HG03108 (cell line): ENCODE results near the gene AEBP1.

Source experiments
- ATAC-seq: cut with Tn5 transposase; IDR thresholded peaks from one replicate; pipeline ENCODE4 v1.9.1; 2021; ENCODE audit warnings: moderate library complexity; ENCODE audit not compliant: unreplicated experiment

Gene AEBP1

DNA sequence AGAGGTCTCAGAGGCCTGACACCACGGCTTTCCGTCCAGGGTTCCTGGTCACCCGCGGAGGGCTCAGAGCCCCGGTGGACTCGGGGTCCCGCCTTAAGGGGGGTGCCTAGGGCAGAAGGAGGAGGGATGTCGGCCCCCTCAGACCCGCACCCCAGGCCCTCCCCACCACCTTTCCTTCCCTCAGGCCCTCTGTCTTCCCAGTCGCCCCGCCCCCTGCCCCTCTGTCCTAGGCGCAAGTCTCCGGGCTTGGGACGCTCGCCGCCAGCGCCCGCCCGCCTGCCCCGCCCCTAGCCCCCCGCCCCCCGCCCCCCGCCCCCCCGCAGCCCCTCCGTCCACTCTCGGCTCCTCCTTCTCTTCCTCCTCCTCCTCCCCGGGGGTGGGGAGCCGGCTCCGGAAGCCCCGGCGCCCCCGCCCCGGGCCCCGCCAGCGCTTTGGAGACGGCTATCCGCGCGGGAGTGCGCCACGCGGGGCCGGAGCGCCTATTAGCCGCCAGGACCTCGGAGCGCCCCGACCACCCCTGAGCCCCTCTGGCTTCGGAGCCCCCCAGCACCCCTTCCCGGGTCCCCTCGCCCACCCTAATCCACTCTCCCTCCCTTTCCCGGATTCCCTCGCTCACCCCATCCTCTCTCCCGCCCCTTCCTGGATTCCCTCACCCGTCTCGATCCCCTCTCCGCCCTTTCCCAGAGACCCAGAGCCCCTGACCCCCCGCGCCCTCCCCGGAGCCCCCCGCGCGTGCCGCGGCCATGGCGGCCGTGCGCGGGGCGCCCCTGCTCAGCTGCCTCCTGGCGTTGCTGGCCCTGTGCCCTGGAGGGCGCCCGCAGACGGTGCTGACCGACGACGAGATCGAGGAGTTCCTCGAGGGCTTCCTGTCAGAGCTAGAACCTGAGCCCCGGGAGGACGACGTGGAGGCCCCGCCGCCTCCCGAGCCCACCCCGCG is at the start of gene AEBP1:
TSS of gene AEBP1 (plus strand) at position 423 of the 937 bp plus-strand sequence. CDS start at position 744, 321 bp downstream.
- ATAC-seq, result peak; percentile 38

DNA sequence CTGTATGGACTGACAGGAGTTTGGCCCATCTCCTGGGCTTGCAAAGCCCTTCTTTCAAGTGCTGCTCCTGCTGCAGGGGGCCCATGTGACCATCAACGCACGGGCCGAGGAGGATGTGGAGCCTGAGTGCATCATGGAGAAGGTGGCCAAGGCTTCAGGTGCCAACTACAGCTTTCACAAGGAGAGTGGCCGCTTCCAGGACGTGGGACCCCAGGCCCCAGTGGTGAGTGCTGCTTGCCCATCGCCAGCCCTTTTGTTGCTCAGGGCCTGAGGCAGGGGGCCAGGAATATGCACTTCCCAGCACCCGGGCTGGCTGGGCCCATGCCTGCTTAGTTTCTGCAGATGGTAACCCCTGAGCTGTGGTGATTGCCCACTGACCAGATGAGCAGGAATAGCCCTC is 47.5 kb upstream of the AEBP1 start:
- ATAC-seq, result no peak

DNA sequence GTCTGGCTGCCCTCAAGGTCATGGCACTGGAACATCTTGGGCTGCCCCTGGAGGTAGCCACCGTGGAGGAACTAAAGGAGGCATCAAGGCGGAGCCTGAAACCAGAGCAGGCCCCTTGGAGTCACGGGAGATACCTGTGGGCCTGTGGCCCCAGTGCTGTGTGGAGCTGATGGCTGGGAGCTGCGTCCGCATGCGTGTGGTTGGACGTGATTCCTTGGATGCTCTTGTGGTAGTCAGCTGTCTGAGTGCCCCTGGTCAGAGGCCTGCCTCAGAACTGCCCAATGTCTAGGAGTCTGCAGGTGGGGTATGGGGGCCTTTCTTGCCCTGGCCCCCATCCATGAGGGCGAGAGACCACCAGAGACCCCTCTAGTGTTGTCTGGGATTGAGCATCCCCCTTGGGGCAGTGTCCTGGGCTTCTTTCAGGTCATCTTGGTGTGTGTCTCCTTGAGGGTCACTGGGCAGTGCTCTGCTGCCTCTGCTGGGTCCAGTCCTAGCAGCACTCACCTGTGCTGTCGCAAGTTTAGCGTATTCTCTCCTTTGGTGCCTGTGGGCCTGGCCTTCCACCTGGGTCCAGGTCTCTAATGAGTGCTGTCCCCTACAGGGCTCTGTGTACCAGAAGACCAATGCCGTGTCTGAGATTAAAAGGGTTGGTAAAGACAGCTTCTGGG is 46.8 kb upstream of the AEBP1 start:
- ATAC-seq, result no peak

DNA sequence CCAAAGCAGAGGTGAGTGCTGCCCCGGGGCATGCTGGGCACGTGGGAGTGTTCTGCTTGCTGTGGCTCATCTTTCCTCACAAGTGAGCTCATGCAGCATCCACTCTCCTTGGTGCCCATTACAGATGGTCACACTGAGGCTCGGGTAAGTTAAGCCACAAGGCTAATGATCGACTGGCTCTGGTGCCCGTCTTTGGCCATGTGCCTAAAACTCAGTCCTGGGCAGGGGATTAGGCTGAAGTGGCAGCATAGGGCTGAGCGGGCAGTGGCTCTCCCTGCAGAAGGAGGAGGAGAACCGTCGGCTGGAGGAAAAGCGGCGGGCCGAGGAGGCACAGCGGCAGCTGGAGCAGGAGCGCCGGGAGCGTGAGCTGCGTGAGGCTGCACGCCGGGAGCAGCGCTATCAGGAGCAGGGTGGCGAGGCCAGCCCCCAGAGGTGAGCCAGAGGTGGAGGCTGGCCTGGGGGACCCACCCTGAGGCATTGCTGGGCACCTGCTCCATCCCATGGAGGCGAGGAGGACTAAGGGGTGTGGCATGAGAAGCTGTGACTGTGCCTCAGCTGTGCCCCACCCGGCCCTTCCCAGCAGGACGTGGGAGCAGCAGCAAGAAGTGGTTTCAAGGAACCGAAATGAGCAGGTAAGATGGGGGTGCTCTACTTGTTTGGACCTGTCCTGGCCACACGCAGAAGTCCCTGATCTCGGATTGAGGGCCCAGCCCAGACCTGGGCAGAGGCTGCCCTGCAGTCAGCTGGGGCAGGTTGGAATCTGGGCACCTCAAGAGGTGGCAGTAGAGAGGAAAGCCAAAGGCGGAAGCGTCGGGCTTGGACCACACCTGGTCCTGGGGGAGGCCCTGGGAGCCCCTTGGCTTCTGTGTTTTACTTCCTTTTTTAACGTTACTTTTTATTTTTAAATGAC is 46.0 kb upstream of the AEBP1 start:
- ATAC-seq, result no peak

DNA sequence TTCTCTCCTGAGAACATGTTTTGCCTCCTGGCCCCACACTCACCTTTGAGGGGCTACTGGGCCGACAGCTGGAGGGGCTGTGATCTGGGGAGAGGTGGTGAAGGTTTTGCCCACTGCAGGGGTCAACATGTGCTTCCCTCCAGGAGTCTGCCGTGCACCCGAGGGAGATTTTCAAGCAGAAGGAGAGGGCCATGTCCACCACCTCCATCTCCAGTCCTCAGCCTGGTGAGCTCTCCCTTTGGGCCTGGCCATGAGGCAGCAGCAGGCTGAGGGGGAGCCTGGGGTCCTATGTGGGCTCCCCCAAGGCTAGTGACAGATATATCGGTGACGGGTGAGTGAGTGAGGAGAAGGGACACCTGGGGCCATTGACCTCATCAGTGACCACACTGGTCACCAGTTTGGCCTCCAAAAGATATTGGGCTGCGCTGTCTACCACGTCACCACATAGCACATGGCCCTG is 45.4 kb upstream of the AEBP1 start:
- no peak for ATAC-seq

DNA sequence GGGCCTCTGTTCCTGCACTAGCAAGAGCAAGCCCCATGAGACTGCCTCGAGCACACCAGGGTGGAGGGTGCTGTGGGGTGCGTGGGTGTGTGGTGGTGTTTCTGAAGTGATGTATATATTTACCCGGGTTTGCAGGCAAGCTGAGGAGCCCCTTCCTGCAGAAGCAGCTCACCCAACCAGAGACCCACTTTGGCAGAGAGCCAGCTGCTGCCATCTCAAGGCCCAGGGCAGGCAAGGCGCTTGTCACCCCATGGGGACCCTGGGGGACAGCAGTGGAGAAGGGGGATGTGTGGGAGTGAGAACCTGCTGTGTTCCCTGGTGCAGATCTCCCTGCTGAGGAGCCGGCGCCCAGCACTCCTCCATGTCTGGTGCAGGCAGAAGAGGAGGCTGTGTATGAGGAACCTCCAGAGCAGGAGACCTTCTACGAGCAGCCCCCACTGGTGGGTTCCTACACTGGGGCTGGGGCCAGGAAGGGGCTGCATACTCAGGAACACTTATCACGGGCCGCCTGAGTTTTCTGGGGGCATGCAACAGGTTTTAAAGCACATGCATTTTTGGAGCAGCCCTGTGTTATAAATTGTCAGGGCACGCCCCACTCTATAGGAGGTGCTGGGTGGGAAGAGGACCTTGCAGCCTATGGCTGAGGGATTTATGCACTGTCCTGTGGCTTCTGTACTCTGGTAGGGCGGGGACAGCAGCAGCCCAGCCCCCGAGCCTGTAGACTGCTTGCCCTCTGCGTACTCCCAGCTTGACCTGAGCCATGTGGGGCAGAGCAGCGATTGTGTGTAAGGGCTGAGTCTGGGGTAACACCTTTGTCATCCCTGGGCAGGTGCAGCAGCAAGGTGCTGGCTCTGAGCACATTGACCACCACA is 44.7 kb upstream of the AEBP1 start:
- no peak for ATAC-seq

DNA sequence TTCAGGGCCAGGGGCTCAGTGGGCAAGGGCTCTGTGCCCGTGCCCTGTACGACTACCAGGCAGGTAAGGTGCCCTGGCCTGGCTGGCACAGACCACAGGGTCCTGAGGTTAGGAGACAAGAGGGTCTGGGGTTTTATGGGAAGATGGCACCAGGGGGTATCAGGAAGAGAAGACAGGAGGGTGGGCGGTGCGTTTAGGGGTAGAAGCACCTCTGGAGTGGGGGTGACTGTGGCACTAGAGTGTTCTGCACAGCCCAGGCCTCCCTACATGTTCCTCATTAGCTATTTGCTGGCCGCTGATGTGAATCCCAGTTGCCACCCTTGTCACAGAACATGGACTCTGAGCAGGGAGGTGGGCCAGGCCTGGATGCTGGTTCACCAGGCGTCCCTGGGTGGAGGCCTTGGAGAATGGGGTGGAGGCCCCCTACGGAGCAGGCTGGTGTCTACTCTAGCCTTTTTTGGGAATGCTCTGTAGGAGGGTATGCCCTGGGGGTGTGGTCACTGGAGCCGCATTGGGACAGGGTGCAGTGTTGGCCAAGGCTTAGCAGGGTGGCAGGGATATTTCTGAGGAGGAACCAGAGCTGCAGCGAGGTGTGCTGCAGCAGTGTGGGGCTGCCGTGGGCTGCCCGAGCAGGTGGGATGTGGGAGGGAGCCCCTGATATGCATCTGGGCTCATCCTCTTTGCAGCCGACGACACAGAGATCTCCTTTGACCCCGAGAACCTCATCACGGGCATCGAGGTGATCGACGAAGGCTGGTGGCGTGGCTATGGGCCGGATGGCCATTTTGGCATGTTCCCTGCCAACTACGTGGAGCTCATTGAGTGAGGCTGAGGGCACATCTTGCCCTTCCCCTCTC is 43.8 kb upstream of the AEBP1 start:
- ATAC-seq, result no peak

DNA sequence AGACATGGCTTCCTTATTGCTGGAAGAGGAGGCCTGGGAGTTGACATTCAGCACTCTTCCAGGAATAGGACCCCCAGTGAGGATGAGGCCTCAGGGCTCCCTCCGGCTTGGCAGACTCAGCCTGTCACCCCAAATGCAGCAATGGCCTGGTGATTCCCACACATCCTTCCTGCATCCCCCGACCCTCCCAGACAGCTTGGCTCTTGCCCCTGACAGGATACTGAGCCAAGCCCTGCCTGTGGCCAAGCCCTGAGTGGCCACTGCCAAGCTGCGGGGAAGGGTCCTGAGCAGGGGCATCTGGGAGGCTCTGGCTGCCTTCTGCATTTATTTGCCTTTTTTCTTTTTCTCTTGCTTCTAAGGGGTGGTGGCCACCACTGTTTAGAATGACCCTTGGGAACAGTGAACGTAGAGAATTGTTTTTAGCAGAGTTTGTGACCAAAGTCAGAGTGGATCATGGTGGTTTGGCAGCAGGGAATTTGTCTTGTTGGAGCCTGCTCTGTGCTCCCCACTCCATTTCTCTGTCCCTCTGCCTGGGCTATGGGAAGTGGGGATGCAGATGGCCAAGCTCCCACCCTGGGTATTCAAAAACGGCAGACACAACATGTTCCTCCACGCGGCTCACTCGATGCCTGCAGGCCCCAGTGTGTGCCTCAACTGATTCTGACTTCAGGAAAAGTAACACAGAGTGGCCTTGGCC is 43.0 kb upstream of the AEBP1 start:
- ATAC-seq, result no peak

DNA sequence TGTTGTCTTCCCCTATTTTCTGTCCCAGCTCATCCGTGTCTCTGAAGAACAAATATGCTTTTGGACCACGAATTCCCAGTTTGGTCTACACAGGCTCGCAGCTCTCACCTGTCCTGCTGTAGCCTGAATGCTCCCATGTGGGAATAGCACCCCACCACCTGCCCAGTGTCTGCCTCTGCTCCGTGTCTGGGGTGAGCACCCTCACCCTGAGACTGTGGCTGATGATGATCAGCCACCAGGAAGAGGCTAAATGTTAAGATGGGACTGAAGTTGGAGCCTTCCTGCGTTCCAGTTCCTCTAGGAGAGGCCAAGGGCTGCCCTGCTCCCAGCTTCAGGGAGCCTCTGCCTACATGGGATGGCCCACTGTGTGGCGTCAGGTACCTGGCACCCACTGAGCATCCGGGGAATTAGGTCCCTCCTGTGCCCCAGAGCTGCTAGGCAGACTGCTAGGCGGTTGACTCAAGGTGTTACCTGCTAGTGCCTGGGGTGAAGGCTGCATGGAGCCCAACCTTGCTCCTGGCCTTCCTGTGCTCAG is 42.4 kb upstream of the AEBP1 start:
- no peak for ATAC-seq

DNA sequence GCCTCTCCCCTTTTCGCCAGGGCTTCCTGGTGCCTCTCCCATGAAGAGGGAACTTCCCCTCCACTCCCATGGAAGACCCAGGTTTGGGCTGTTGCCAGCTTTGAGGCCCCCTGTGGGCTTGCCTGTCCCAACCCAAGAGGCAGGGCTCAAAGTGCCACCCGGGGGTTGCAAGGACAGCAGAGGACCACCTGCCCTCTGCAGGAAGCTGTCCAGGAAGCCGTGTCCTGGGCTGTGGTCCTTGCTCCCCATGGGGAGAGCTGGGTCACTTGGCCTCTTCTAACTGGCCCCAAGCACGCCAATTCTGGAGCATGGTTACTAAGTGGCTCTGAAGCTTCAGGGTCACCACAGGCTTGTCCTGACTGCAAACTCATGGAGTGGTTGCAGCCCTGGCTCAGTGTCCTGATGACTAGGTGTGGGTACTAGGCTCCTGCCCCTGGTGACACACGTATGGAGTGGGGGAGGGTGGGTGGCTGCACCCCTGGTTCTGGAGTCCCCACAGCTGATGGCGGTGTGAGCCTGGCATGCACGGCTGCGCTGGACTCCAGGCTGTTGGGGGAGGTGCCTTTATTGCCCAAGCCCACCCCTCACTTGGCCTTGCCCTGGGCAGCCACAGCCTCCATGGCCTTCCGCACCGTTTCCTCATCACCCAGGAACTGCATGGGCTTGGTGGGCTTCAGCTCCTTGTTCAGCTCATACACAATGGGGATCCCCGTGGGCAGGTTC is 41.8 kb upstream of the AEBP1 start:
- ATAC-seq, result no peak

DNA sequence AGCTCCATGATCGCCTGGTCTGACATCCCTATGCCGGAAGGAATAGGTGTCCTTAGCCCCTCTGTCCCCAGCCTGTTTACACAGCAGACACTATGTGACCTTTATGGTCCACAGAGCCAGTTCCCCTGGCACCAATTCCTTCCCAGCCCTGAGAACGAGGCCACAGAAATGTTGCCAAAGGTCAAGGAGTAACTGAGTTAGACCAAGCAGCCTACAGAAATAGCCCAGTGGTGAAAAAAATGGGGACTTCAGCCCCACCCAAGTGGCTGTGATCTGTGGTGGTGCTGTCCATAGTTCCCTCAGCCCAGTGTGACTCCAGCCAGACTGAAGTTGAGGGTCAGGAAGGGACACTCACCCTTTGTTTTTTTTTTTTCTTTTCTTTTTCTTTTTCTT is 41.2 kb upstream of the AEBP1 start:
- no peak for ATAC-seq

DNA sequence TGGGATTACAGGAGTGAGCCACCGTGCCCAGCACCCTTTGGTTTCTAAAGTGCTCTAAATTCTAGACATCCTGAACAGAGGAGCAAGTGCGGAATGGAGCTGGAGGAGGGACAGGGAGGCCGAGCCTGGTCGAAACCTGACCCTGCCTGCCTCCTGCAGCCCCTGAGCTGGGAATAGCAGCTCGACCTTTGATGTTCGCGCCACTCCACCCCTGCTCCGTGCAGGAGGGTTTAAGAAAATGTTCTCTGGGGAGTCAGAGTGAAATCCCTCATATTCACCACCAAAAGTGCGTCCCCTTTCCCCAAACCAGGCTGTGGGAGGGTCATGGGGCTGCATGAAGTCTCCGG is 40.6 kb upstream of the AEBP1 start:
- no peak for ATAC-seq

DNA sequence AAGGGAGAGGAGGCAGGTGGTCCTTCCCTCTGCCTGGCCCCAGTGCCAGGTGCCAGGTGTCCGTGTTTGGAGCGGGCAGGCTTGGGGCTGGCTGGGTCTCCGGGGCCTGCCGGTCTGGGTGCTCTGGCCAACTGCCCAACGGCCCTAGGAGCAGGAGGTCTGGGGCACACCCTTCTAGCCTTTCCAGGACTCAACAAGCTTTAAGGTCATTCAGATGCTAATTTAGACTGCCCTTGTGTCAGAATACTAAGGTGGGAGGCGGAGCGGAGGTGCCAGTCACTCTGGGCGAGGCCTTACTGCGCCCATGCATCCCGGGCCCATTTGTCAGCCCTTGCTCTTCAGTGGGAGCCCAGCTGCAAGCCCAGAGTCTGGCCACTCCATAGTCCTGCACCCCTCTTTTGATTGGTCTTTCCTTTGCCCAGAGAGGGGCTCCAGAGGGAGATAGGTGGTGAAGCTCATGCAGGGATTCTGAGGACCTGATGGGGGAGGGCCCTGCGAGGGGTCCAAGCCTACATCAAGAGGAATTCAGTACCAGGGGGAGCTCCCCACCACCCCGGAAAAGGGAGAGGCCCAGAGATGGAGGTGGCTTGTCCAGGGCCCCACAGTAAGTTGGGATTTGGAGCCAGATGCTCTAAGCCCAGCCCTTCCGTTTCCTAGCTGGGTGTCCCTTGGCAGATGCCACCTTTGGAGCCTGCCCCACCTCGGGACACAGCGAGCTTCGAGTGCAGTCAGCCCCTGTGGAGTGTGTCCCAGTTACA is 40.1 kb upstream of the AEBP1 start:
- ATAC-seq, result no peak

DNA sequence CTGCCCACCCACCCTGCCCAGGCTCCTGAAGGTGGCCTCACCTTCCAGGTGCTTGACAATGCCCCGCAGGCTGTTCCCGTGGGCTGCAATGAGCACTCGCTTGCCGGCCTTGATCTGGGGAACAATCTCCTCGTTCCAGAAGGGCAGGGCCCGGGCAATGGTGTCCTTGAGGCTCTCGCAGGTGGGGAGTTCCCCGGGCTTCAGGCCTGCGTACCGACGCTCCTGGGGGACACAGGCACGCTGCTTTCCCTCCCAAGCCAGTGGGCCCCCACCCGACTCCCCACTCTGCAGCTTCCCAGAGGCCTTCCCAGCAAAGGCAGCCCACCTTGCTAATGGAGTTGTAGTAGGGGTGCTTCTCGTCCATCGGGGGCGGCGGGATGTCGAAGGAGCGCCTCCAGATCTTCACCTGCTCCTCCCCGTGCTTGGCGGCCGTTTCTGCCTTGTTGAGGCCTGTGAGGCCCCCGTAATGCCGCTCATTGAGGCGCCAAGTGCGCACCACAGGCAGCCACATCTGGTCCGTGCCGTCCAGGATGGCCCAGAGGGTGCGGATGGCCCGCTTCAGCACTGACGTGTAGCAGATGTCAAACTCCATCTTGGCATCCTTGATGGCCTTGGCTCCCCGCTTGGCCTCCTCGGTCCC is 39.2 kb upstream of the AEBP1 start:
- no peak for ATAC-seq

DNA sequence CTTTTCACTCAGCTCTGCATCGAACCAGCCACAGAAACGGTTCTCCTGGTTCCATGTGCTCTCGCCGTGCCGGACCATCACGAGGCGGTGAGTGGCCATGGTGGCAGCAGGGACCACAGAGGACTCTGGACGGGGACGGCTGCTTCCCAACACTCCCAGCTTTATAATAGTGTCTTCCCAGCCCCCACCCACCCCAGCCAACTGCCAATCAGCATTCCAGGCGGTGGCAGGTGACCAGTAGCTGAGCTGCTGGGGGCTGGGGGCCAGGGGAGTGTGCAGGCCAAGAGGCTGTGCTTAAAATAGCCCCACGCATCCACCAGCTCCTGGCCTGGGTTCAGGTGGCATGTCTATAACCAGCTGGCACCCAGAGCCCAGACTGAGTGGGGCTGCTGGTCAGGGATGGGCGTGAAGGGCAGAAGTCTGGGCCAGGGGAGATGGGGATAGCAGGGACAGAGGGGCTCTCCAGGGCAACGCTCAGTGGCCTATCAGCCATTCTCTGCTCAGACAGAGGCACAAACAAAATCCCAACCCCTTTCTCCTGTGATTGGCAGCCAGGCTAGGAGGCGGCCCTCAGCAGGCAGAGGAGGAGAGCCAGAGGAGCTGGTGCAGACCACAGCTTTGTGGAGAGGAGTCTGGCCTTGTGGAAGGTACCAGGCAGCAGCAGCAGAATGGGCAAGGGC is 38.6 kb upstream of the AEBP1 start, which contains the start of gene PGAM2:
TSS of gene PGAM2 (minus strand) at position 137 of the 680 bp plus-strand sequence. CDS start at position 99, 38 bp downstream.
- ATAC-seq, result no peak

DNA sequence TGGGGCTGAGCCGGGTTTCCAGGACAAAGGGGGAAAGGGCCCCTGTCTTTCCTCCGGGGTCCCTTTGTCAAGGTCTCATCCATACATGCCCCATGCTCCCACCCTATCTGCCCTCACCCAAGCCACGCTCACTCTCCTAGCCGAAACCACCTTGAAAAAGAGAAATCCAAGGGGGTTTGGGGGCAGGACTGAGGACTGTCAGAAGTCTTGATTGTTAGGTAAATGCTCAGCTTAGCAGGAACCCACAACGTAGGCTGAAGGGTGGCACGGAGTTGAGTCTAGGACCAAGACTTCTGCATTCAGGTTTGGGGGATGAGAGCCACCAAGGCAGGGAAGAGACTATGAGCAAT is 38.1 kb upstream of the AEBP1 start:
- ATAC-seq, result no peak
